OCI-LY7 (cell line): ENCODE data around the gene FAM83B.

Source experiments
- CTCF ChIP-seq: fragments of 200-600 bp; sonication (generic); conservative IDR thresholded peaks from 2 replicates; pipeline ENCODE4 v1.5.1; 2014; ENCODE audit warnings: mild to moderate bottlenecking, antibody characterized with exemption, low read length, moderate library complexity, mixed read lengths
- EZH2phosphoT487 ChIP-seq: fragments of 200-600 bp; sonication (generic); IDR thresholded peaks from 2 replicates; pipeline ENCODE4 v1.6.1; 2018; ENCODE audit warnings: low read depth, borderline replicate concordance, mild to moderate bottlenecking, mixed run types, antibody characterized with exemption, low read length, moderate library complexity, mixed read lengths

GRCh38 chr6:54861905-54862616, 15.5 kb downstream of the FAM83B start:
- no peak for TF ChIP-seq CTCF
- TF ChIP-seq EZH2phosphoT487: no peak
